Prostate gland (tissue), 2 donors: ENCODE measurements around the gene SIAH2. TPM values are rescaled to one million over a fixed set of nuclear protein-coding genes. Genes with fewer than 3 reads are reported as not detected.

Experiments
- DNase-seq: peaks from one replicate; pipeline ENCODE4 v3.0.0-alpha.2; 2019; ENCODE audit warnings: low spot score
- H3K27ac ChIP-seq, 2 donors: fragments of 200-600 bp; sonication (generic); 2 replicates each; pipeline ENCODE4 v1.5.1; 2017 to 2019
- H3K27me3 ChIP-seq: fragments of 200-600 bp; sonication (generic); replicated peaks from 2 replicates; pipeline ENCODE4 v1.5.1; 2019; ENCODE audit not compliant: insufficient read depth
- H3K36me3 ChIP-seq, 2 donors: fragments of 200-600 bp; sonication (generic); 1 replicate in 1 of 2; 2 replicates in 1 of 2; pipeline versions ENCODE4 v1.5.1 to v1.8.1; 2017 to 2019
- H3K4me1 ChIP-seq: fragments of 200-600 bp; sonication (generic); replicated peaks from 2 replicates; pipeline ENCODE4 v1.5.1; 2019
- H3K4me3 ChIP-seq, 2 donors: fragments of 200-600 bp; sonication (generic); 2 replicates each; pipeline ENCODE4 v1.5.1; 2017 to 2019
- H3K9me3 ChIP-seq: fragments of 200-600 bp; sonication (generic); 2 replicates; pipeline ENCODE4 v1.5.1; 2017
- CTCF ChIP-seq, 4 experiments: fragments of 200-600 bp in 2 of 4; fragments of 450-650 bp in 2 of 4; sonication (generic) in 2 of 4; IDR thresholded peaks; 1 replicate in 3 of 4; 2 replicates in 1 of 4; pipeline ENCODE4 v1.5.1; 2016 to 2019; ENCODE audit warnings: antibody characterized with exemption in 4 of 4, mild to moderate bottlenecking in 2 of 4, moderate library complexity in 2 of 4
- POLR2A ChIP-seq: fragments of 450-650 bp; IDR thresholded peaks from one replicate; pipeline ENCODE4 v1.6.1; 2016; ENCODE audit warnings: antibody characterized with exemption, mild to moderate bottlenecking
- POLR2AphosphoS5 ChIP-seq: sonication (generic); formaldehyde crosslinking; IDR thresholded peaks from one replicate; pipeline ENCODE4 v1.6.1; 2017; ENCODE audit warnings: antibody characterized with exemption
- WGBS: methylation state at CpG from one replicate; pipeline ENCODE4 v1.1.5; 2018; 5-methylcytosine and 5-hydroxymethylcytosine counted together
- intact Hi-C: fragments of 100-400 bp; cut with DNase I; formaldehyde crosslinking; loops from one replicate; pipeline ENCODE4 v1.14.2; 2022
- total RNA-seq, 2 donors: library from RNA; depleted of rRNA; stranded (reverse); fragments of >200 nt; gene quantifications; one replicate each; pipeline ENCODE4 v1.1.0, GENCODE V29; 2016

Gene SIAH2
- total RNA-seq, 2 donors from 2014 or later, result 47.4 to 48.9 TPM

GRCh38 chr3:150793641-150794040 lies 30.7 kb upstream of the SIAH2 start:
- no peak for DNase-seq
- no peaks in the 10 kb centered on the region for H3K27me3 ChIP-seq
- intact Hi-C loops, result no loop called here
- WGBS, result 72% methylated on average over 4 of the region's 4 CpGs
- H3K4me1 ChIP-seq, result no peaks in the 10 kb centered on the region
- TF ChIP-seq POLR2AphosphoS5 (no peak), CTCF (IDR thresholded peaks at IDR 0.05) (no peak)
- H3K4me3 ChIP-seq, result no peak overlapping the region
- H3K9me3 ChIP-seq, result no peaks in the 10 kb centered on the region
- H3K36me3 ChIP-seq, result no peaks in the 10 kb centered on the region
- H3K27ac ChIP-seq, result no peak overlapping the region

- Histone ChIP-seq H3K9me3 (no peaks in the 10 kb centered on the region), H3K4me1 (no peaks in the 10 kb centered on the region), H3K27ac (no peak overlapping the region), H3K4me3 (no peak overlapping the region), H3K36me3 (no peaks in the 10 kb centered on the region), H3K27me3 (no peaks in the 10 kb centered on the region)
- intact Hi-C loops, result no loop called here
- TF ChIP-seq CTCF (IDR thresholded peaks at IDR 0.05), result no peak
- TF ChIP-seq POLR2A, result no peak
- TF ChIP-seq POLR2AphosphoS5, result no peak
- DNase-seq, result no peak
These were observed 27.7 kb upstream of the SIAH2 start for GRCh38 chr3:150790629-150791028.

- intact Hi-C loops, result loop anchor here (5.0 kb wide), 3 partner anchors 67 to 358 kb away; no protein-coding TSS in a partner anchor
- no peak for DNase-seq
- H3K4me3 ChIP-seq, result no peak overlapping the region
- TF ChIP-seq POLR2A (no peak), POLR2AphosphoS5 (no peak), CTCF (IDR thresholded peaks at IDR 0.05) (no peak)
- no peak overlapping the region for H3K27ac ChIP-seq
- H3K27me3 ChIP-seq, result no peaks in the 10 kb centered on the region
- H3K4me1 ChIP-seq, result no peaks in the 10 kb centered on the region
- WGBS, result 80% methylated on average over 4 of the region's 4 CpGs
- H3K9me3 ChIP-seq, result no peaks in the 10 kb centered on the region
- no peaks in the 10 kb centered on the region for H3K36me3 ChIP-seq
These were observed 26.5 kb upstream of the SIAH2 start for GRCh38 chr3:150789451-150789850.

GRCh38 chr3:150787741-150788370 lies 24.9 kb upstream of the SIAH2 start:
- DNase-seq, result peak; percentile 77
- TF ChIP-seq POLR2A (no peak), POLR2AphosphoS5 (peak; percentile 38), CTCF (IDR thresholded peaks at IDR 0.05) (peak; percentile 80 to 87 (median 82))
- Histone ChIP-seq H3K36me3 (no peaks in the 10 kb centered on the region), H3K4me1 (no peaks in the 10 kb centered on the region), H3K27ac (no peak overlapping the region), H3K4me3 (no peak overlapping the region), H3K27me3 (no peaks in the 10 kb centered on the region), H3K9me3 (no peaks in the 10 kb centered on the region)
- WGBS, result 3% methylated on average over 10 of the region's 10 CpGs
- intact Hi-C loops, result loop anchor here (5.0 kb wide), 3 partner anchors 66 to 359 kb away; no protein-coding TSS in a partner anchor

- no peak for DNase-seq
- TF ChIP-seq CTCF (IDR thresholded peaks at IDR 0.05), result no peak
- no peak for TF ChIP-seq POLR2A
- no peak for TF ChIP-seq POLR2AphosphoS5
- H3K9me3 ChIP-seq, result no peaks in the 10 kb centered on the region
- H3K27me3 ChIP-seq, result no peaks in the 10 kb centered on the region
- H3K27ac ChIP-seq, result no peak overlapping the region
- H3K4me1 ChIP-seq, result no peaks in the 10 kb centered on the region
- intact Hi-C loops, result loop anchor here (5.0 kb wide), 3 partner anchors 64 to 361 kb away; no protein-coding TSS in a partner anchor
- H3K4me3 ChIP-seq, result no peak overlapping the region
- no peaks in the 10 kb centered on the region for H3K36me3 ChIP-seq
These were observed 23.8 kb upstream of the SIAH2 start for GRCh38 chr3:150786791-150787190.
